PFSK-1 (cell line): ENCODE data around the gene PSTK.

Experiments used
- FOXP2 ChIP-seq: optimal IDR thresholded peaks from 2 replicates; pipeline ENCODE3; 2011; ENCODE audit warnings: borderline replicate concordance, control low read depth, inconsistent platforms; ENCODE audit not compliant: insufficient read depth; ENCODE audit errors: extremely low read length, extremely low read depth
- POLR2AphosphoS5 ChIP-seq: IDR thresholded peaks from 2 replicates; pipeline ENCODE4 v1.6.1; 2012; ENCODE audit warnings: low read depth, mild to moderate bottlenecking, control low read depth, low read length, moderate library complexity
- REST ChIP-seq, 2 experiments: IDR thresholded peaks; 2 replicates each; pipeline versions ENCODE4 v1.6.1 to v1.8.0; 2011 to 2012; ENCODE audit warnings: low read depth in 2 of 2, low read length in 2 of 2, control low read depth in 1 of 2, inconsistent platforms in 1 of 2, mild to moderate bottlenecking in 1 of 2, moderate library complexity in 1 of 2; ENCODE audit not compliant: insufficient read depth in 1 of 2
- SIN3A ChIP-seq: IDR thresholded peaks from 2 replicates; pipeline ENCODE4 v1.6.1; 2012; ENCODE audit warnings: mild to moderate bottlenecking, low read length, moderate library complexity, borderline replicate concordance; ENCODE audit not compliant: insufficient read depth
- TAF1 ChIP-seq: IDR thresholded peaks from 2 replicates; pipeline ENCODE4 v1.6.1; 2012; ENCODE audit warnings: low read length, control low read depth, borderline replicate concordance; ENCODE audit not compliant: insufficient read depth

The PSTK gene

GRCh38 chr10:123017421-123018165, 37.4 kb downstream of the PSTK start:
- no peak for TF ChIP-seq POLR2AphosphoS5
- TF ChIP-seq TAF1 = no peak
- TF ChIP-seq REST (IDR thresholded peaks at IDR 0.05; ENCODE audit: insufficient read depth in 1 of 2, low read depth in 2 of 2, low read length in 2 of 2) = no peak
- no peak for TF ChIP-seq SIN3A
- TF ChIP-seq FOXP2 = no peak

GRCh38 chr10:123018531-123018930, 38.3 kb downstream of the PSTK start:
- no peak for TF ChIP-seq REST (IDR thresholded peaks at IDR 0.05; ENCODE audit: insufficient read depth in 1 of 2, low read depth in 2 of 2, low read length in 2 of 2)
- TF ChIP-seq FOXP2 = no peak
- TF ChIP-seq TAF1 = no peak
- TF ChIP-seq SIN3A = no peak
- no peak for TF ChIP-seq POLR2AphosphoS5

- TF ChIP-seq POLR2AphosphoS5 (no peak), FOXP2 (no peak), SIN3A (no peak), REST (IDR thresholded peaks at IDR 0.05; ENCODE audit: insufficient read depth in 1 of 2, low read depth in 2 of 2, low read length in 2 of 2) (no peak), TAF1 (no peak)
These were observed 39.1 kb downstream of the PSTK start for GRCh38 chr10:123019264-123019663.

GRCh38 chr10:123019941-123020703, 39.9 kb downstream of the PSTK start:
- TF ChIP-seq SIN3A (no peak), POLR2AphosphoS5 (no peak), REST (IDR thresholded peaks at IDR 0.05; ENCODE audit: insufficient read depth in 1 of 2, low read depth in 2 of 2, low read length in 2 of 2) (no peak)
